ENCODE measurements around the gene MAP4K4.

DNA sequence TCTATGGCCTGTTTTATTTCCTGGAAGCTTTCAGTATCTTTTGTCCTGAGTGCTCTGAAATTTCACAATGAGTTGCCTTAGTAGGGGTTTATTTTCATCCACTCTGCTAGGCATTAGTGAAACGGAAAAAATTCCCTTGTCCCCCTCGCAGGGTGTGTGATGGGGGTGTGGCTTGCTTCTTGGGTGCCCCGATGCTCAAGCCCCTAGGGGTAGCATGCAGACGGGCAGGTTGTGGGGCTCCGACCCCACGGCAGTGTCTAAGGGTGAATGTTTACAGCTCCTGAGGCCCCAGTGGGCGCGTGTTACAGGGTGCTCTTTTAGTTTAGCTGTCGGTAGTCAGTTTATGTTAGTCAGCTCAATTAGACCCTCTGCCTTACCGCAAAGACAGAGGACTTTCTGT is 32.2 kb upstream of the MAP4K4 start:
- TF ChIP-seq, protein P1, sequence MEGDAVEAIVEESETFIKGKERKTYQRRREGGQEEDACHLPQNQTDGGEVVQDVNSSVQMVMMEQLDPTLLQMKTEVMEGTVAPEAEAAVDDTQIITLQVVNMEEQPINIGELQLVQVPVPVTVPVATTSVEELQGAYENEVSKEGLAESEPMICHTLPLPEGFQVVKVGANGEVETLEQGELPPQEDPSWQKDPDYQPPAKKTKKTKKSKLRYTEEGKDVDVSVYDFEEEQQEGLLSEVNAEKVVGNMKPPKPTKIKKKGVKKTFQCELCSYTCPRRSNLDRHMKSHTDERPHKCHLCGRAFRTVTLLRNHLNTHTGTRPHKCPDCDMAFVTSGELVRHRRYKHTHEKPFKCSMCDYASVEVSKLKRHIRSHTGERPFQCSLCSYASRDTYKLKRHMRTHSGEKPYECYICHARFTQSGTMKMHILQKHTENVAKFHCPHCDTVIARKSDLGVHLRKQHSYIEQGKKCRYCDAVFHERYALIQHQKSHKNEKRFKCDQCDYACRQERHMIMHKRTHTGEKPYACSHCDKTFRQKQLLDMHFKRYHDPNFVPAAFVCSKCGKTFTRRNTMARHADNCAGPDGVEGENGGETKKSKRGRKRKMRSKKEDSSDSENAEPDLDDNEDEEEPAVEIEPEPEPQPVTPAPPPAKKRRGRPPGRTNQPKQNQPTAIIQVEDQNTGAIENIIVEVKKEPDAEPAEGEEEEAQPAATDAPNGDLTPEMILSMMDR (IDR thresholded peaks at IDR 0.05): no peak
- no peak for TF ChIP-seq POLR2A (IDR thresholded peaks at IDR 0.05)

All from thyroid gland (tissue), 4 donors.